HepG2 (cell line): ENCODE measurements around the gene TTF2.

Experiments
- GABPB1 ChIP-seq: IDR thresholded peaks from 2 replicates; pipeline ENCODE4 v1.6.1; 2016; ENCODE audit warnings: mild to moderate bottlenecking, missing genetic modification reagents, moderate library complexity, missing compliant biosample characterization
- HMGXB4 ChIP-seq, 2 experiments: sonication (generic) in 1 of 2; formaldehyde crosslinking in 1 of 2; IDR thresholded peaks; 2 replicates each; pipeline versions ENCODE4 v1.4.0 to v1.6.1; 2018 to 2020; ENCODE audit warnings: missing genetic modification reagents in 2 of 2, borderline replicate concordance in 1 of 2, low read depth in 1 of 2, mild to moderate bottlenecking in 1 of 2, missing biosample characterization in 1 of 2
- KIAA2018 ChIP-seq: sonication (generic); formaldehyde crosslinking; IDR thresholded peaks from 2 replicates; pipeline ENCODE4 v1.5.0; 2020; ENCODE audit warnings: mild to moderate bottlenecking, missing genetic modification reagents, borderline replicate concordance
- MLX ChIP-seq: IDR thresholded peaks from 2 replicates; pipeline ENCODE4 v1.6.1; 2016
- SIN3A ChIP-seq: IDR thresholded peaks from 2 replicates; pipeline ENCODE4 v1.6.1; 2011; ENCODE audit warnings: low read depth, mild to moderate bottlenecking, control low read depth, low read length, borderline replicate concordance
- YY1 ChIP-seq: IDR thresholded peaks from 2 replicates; pipeline ENCODE4 v1.6.1; 2011; ENCODE audit warnings: low read length, low read depth, moderate library complexity, mild to moderate bottlenecking; ENCODE audit not compliant: insufficient read depth, insufficient replicate concordance

GRCh38 chr1:117116784-117117130 lies 56.6 kb downstream of the TTF2 start:
- TF ChIP-seq YY1: no peak
- TF ChIP-seq HMGXB4 (CRISPR knock-in tag; IDR thresholded peaks at IDR 0.05; ENCODE audit: borderline replicate concordance in 1 of 2, low read depth in 1 of 2): no peak
- no peak for TF ChIP-seq KIAA2018 (CRISPR knock-in tag)
- TF ChIP-seq MLX (CRISPR knock-in tag): no peak
- TF ChIP-seq GABPB1 (CRISPR knock-in tag): no peak
- no peak for TF ChIP-seq SIN3A
